NCI-H748 (cell line): Measurements from ENCODE around the gene AMIGO2.
"Not testable (repeated sequence)": the region's sequence is repeated elsewhere in the genome, so short reads cannot be mapped to it uniquely, and the experiment has no call there.

Experiments used
- DNase-seq: peaks from one replicate; lab custom pipeline; 2025; ENCODE audit not compliant: unreplicated experiment; lab: John Stamatoyannopoulos, UW

Gene AMIGO2

GRCh38 chr12:47075192-47076084 is 4.3 kb downstream of the AMIGO2 start:
- no peak for DNase-seq

- no peak for DNase-seq
Observed at GRCh38 chr12:47074757-47075156, 5.0 kb downstream of the AMIGO2 start.

DNA sequence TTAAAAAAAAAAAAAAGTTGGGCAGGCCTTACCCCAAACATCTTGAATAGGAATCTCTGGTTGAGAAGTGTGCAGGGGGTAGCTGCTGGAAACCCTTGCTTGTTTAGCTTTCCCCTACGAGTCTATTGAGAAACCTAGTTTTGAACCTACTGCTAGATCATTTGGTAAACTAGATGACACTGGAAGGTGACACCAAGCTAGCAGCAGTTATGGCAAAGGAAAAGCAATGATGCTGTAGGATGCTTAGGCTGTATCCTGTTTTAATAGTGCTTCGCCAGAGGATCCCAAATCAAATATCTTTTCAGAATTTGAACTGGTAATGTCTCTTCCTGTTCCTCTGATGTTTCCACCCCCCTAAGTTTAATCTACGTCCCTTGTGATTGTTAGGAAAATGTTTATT is 5.8 kb downstream of the AMIGO2 start:
- DNase-seq, result no peak

GRCh38 chr12:47071241-47071852 is 8.4 kb downstream of the AMIGO2 start:
- peak; percentile 48 for DNase-seq

GRCh38 chr12:47070310-47070709 is 9.4 kb downstream of the AMIGO2 start:
- DNase-seq, result no peak

DNA sequence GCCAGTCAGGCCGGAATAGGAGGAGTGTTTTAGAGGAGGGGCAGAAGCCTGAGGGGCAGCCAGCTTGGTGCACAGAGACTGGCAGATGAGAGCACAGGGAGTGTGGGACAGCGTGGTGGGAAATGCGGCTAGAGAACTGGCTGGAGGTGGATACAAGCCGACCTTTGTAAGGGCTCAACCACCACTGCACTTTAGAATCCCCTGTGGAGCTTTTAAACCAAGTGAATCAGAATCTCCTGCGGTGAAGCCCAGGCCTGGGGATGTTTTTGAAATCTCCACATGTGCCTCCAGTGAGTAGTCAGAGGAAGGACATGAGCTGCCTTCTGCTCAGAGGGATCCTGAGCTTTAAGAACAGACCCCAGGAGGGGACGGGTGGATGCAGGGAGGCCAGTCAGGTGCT is 11.2 kb downstream of the AMIGO2 start:
- DNase-seq, result no peak

DNA sequence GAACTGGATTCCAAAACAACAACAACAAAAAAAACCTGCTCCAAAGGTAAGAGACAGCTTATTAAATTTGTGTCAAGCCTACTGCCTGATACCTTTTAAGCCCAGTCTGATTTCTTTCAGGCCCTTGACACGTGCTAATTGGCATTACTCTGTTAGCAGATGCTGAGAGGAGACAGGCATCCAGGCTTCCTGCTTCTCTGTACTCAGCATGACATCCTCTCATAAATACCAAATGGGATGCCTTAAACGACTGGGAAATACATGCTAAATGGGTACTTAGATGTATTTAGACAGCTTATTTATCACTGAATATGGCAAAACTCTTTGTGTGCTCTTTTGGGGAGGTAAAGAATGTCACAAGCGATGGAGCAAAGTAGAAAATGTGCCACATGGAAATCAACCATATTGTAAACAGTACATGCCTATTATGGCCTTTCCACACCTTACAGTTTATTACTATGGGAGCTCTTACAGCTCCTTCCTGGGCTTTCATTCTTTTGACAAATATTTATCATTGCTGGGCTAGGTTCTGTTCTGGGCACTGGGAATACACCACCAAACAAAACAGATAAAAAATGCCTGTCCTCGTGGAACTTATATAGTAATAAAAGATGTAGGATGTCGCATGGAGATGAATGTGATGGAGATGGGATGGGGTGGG is 11.9 kb downstream of the AMIGO2 start:
- DNase-seq, result peak; percentile 27

- no peak for DNase-seq
Observed at GRCh38 chr12:47067176-47067575, 12.6 kb downstream of the AMIGO2 start.

- DNase-seq, result no peak
Observed at GRCh38 chr12:47066278-47067025, 13.3 kb downstream of the AMIGO2 start.

DNA sequence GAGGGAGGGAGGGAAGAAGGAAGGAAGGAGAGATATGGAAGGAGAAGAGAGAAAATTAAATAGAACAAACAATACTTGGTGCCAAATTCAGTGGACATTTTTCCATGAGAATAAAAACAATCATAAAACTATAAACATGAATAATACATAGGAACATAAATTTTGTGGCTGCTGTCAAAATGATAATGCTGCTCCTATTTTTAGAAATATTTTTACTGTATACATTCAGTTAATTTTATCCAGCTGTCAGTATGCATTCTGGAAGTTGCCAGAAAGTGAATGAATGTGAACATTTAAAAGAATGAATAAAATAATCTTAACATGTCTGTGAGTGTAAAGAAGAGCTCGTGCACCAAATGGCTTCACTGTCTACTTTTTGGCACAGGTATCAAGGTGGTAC is 14.2 kb downstream of the AMIGO2 start:
- no peak for DNase-seq

- not testable (repeated sequence) for DNase-seq
Observed at GRCh38 chr12:47058640-47059039, 21.1 kb downstream of the AMIGO2 start.

GRCh38 chr12:47056944-47057343 is 22.8 kb downstream of the AMIGO2 start:
- not testable (repeated sequence) for DNase-seq

DNA sequence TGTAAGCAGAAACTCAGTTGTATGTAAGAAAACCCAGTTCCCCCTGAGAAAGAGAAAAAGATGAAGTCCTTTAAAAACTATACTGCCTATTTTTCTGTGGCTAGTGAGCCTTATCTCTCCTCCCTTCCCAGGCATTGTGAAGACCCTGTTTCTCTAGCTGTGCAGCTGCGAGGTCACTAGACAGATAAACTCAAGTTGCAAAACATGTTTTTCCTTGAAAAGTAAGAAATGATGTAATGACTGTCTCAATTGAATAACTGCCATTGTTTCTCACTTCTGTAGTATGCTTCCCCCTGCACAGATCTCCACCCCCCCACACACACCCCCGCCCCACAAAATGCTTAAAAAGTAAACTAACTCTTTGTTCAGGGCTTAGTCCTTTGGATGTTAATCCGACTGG is 23.9 kb downstream of the AMIGO2 start:
- not testable (repeated sequence) for DNase-seq

DNA sequence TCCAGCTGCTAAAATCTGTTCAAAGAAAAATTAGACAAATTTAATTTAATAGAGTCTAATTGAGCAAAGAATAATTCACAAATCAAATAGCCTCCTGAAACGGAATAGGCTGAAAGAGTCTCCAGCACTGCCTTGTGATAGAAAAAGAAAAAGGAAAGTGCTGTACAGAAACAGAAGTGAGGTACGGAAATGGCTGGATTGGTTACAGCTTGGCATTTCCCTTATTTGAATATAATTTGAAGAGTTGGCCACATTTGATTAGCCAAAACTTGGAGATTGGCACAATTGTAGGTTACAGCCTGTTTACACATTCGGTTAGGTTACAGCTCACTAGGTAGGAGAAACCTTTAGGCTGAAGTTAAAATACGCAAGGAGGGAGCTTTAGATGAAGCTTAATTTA is 25.1 kb downstream of the AMIGO2 start:
- no peak for DNase-seq

DNA sequence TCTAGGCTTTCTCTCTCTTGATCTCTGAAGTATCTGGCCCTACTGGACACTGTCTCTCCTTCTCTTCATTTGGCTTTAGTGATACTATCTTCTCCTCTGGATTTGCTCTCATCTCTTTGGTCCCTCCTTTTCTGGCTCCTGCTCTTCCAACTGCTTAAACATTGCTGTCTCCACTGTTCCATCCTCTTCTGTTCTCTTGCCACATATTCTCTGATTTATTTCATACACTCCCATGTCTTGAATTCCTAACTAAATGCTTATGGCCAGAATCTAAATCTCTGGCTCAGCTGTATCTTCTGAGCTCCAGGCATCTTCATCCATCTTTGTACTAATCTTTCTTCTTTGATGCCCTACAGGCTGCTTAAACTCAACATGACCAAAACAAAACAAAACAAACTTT is 25.8 kb downstream of the AMIGO2 start:
- DNase-seq, result no peak

DNA sequence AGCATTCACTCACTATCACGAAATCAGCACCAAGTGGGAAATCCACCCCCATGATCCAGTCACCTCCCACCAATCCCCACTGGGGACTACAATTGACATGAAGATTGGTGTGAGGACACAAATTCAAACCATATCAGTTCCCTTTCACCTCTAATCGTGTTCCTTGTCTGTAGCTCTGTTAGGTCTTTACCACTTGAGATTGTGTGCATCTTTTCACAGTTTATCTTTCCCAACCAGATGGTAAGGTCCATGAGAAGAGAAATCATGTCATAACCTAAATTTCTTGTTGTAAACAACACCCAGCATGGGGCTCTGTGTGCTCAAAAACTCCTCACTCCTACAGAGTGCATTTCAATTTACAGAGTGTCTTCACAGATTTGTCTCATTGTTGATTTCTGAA is 27.5 kb downstream of the AMIGO2 start:
- no peak for DNase-seq

- DNase-seq, result not testable (repeated sequence)
Observed at GRCh38 chr12:47051291-47051690, 28.5 kb downstream of the AMIGO2 start.

- DNase-seq, result no peak
Observed at GRCh38 chr12:47048541-47048940, 31.2 kb downstream of the AMIGO2 start.

DNA sequence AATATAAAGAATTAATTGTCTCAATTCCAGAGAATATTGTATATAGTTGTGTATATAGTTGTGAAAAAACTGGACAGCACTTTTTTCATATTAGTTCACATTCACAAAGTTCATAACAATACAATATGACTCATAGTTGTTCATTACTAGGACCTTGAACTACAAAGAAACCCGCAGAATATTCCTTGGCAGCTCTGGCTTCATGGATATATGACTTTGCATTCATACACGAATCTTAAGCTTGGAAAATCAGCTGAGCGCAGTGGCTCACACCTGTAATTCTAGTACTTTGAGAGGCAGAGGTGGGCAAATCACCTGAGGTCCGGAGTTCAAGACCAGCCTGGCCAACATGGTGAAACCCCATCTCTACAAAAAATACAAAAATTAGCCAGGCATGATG is 38.4 kb downstream of the AMIGO2 start:
- no peak for DNase-seq

DNA sequence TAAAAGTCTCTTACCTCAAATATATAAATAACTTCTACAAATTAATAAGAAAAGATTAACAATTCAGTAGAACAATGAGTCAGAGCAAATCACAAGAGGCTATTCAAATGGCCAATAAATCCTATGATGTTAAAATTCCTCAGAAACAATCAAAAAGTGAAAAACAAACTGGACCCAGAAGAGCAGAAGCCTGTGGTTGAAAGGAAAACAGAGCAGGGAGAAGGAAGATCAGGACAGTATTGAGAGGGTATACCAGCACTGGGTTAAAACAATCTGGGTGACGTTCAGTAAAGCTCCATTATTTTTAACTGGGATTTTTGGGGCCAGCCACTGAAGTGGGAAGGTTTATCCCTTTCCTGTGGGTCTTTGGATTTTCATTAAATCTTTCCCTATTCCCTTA is 40.0 kb downstream of the AMIGO2 start:
- DNase-seq, result no peak

- no peak for DNase-seq
Observed at GRCh38 chr12:47039079-47039478, 40.7 kb downstream of the AMIGO2 start.
